Adrenal gland (tissue), 12 donors: Measurements from ENCODE around the gene SLC25A46. TPM values are rescaled to one million over a fixed set of nuclear protein-coding genes. Genes with fewer than 3 reads are reported as not detected.

ENCODE experiments used
- DNase-seq, 7 donors: peaks; one replicate each; pipeline ENCODE4 v3.0.0-alpha.2; 2019 to 2020
- H3K27ac ChIP-seq, 5 donors: fragments of 200-600 bp; sonication (generic) in 4 of 5; 1 replicate in 3 of 5; 2 replicates in 2 of 5; pipeline versions ENCODE4 v1.5.1 to v1.8.0; 2016 to 2020; ENCODE audit warnings: mild to moderate bottlenecking in 1 of 5
- H3K27me3 ChIP-seq: fragments of 200-600 bp; 2 replicates; pipeline ENCODE4 v1.8.0; 2021
- H3K36me3 ChIP-seq, 2 donors: fragments of 200-600 bp; replicated peaks in 1 of 2; 1 replicate in 1 of 2; 2 replicates in 1 of 2; pipeline versions ENCODE4 v1.5.1 to v1.8.0; 2018 to 2022
- H3K4me1 ChIP-seq, 2 donors: fragments of 200-600 bp; replicated peaks in 1 of 2; 1 replicate in 1 of 2; 2 replicates in 1 of 2; pipeline versions ENCODE4 v1.5.1 to v1.8.0; 2018 to 2021
- H3K4me3 ChIP-seq, 4 donors: fragments of 200-600 bp; sonication (generic) in 3 of 4; one replicate each; pipeline ENCODE4 v1.5.1; 2016 to 2018
- H3K9me3 ChIP-seq, 3 donors: fragments of 200-600 bp; sonication (generic) in 1 of 3; replicated peaks in 1 of 3; 1 replicate in 2 of 3; 2 replicates in 1 of 3; pipeline versions ENCODE4 v1.5.1 to v1.8.0; 2016 to 2021
- POLR2A ChIP-seq, 2 donors: fragments of 450-650 bp; IDR thresholded peaks; one replicate each; pipeline ENCODE4 v1.6.1; 2017; ENCODE audit warnings: antibody characterized with exemption in 2 of 2, mild to moderate bottlenecking in 2 of 2, moderate library complexity in 1 of 2
- WGBS, 4 donors: extraction: QIAGEN DNeasy Blood & Tissue Kit in 2 of 4; methylation state at CpG; one replicate each; pipeline versions ENCODE4 v1.1.5 to v1.1.7; 2013 to 2017; 5-methylcytosine and 5-hydroxymethylcytosine counted together
- intact Hi-C, 2 donors: fragments of 100-400 bp; cut with DNase I; formaldehyde crosslinking; loops; one replicate each; pipeline versions ENCODE4 v1.14.1 to v1.15.0; 2022 to 2023
- polyA plus RNA-seq, 3 donors: library from polyadenylated mRNA; stranded (reverse); fragments of 200-250 nt in 2 of 3; fragments of 350-450 nt in 1 of 3; fragmentation: Illumina TruSeq in 1 of 3; extraction: RNeasy Lipid Tissue Mini Kit (QIAGEN cat#74804) in 1 of 3; gene quantifications; one replicate each; pipeline ENCODE4 v1.2.3, GENCODE V29; 2013 to 2014
- total RNA-seq, 9 donors: library from RNA; depleted of rRNA in 4 of 9; stranded (reverse); fragments of >200 nt in 4 of 9; fragments of 120-200 nt in 1 of 9; fragmentation: NEBNext Ultra II Directional in 1 of 9; extraction: Animal tissue kit (Norgen Biotek cat#: 25700) in 1 of 9; gene quantifications; one replicate each; pipeline versions ENCODE4 v1.1.0 to v1.2.4, GENCODE V29; 2013 to 2023
- TF ChIP-seq, protein P1 (sequence below), 6 experiments: fragments of 450-650 bp in 4 of 6; fragments of 200-600 bp in 2 of 6; sonication (generic) in 1 of 6; IDR thresholded peaks; 1 replicate in 5 of 6; 2 replicates in 1 of 6; pipeline versions ENCODE4 v1.5.1 to v1.8.0; 2016 to 2021; ENCODE audit warnings: antibody characterized with exemption in 6 of 6, mild to moderate bottlenecking in 2 of 6, moderate library complexity in 1 of 6
- donor health status: healthy with polysubstance abuse.
- donor health status: Bipolar disorder and iron deficiency.
- donor health status: DM: yes; HTN: yes; CAD: no.
- donor health status: DM: no; HTN: no; CAD: no.
- donor health status: DM: no; HTN: no; CAD: no.
- donor health status: DM: yes; HTN: yes; CAD: no.

SLC25A46 gene
- total and polyA plus RNA-seq, 12 donors = 7.7 to 73.8 (median 53.3) TPM

DNA sequence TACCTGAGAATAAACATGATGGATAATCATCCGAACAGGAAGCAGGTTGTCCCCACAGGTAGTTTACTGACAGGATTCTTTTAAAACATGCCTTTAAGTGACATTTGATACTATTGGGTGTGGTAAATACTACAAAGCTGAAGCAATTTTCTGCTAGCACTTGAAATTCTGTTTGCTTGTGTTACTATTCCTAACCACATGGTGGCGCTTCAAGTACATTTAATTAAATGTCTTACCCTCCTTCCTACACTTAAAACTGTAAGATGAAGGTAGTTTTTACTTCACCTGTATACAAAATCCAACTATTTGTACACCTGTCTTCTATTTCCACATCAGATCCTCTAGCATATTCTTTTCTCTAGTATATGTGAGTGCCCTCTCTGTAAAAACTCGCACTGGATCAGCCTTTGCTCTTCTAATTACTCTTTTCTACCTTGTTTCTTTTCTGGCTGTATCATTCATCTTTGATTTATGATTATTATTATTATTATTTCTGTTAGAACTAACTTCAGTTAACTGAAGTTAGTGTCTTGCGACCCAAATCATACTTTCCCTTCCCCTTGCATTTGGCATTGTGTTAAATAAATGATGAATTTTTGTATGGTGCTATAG is 18.4 kb downstream of the SLC25A46 start:
- Histone ChIP-seq H3K36me3 (peaks cover 0 to 52% of the 10 kb centered on the region in 2 donors), H3K9me3 (no peaks in the 10 kb centered on the region), H3K4me3 (no peak overlapping the region), H3K4me1 (no peaks in the 10 kb centered on the region), H3K27me3 (no peaks in the 10 kb centered on the region), H3K27ac (no peak overlapping the region)
- no peak for TF ChIP-seq POLR2A (IDR thresholded peaks at IDR 0.05)
- TF ChIP-seq, protein P1, sequence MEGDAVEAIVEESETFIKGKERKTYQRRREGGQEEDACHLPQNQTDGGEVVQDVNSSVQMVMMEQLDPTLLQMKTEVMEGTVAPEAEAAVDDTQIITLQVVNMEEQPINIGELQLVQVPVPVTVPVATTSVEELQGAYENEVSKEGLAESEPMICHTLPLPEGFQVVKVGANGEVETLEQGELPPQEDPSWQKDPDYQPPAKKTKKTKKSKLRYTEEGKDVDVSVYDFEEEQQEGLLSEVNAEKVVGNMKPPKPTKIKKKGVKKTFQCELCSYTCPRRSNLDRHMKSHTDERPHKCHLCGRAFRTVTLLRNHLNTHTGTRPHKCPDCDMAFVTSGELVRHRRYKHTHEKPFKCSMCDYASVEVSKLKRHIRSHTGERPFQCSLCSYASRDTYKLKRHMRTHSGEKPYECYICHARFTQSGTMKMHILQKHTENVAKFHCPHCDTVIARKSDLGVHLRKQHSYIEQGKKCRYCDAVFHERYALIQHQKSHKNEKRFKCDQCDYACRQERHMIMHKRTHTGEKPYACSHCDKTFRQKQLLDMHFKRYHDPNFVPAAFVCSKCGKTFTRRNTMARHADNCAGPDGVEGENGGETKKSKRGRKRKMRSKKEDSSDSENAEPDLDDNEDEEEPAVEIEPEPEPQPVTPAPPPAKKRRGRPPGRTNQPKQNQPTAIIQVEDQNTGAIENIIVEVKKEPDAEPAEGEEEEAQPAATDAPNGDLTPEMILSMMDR (IDR thresholded peaks at IDR 0.05) = peak; percentile 49 to 77 (median 58)
- intact Hi-C loops = loop anchor here in 1 of 2 donors (10.0 kb wide), 1 partner anchor 338 kb away; the partner anchor contains the start of gene WDR36
- WGBS, 4 donors = 51 to 57% (median 54%) methylated on average over 4 of the region's 4 CpGs
- DNase-seq = peak in 3 of 7 donors; percentile 7 to 26 (median 14)

DNA sequence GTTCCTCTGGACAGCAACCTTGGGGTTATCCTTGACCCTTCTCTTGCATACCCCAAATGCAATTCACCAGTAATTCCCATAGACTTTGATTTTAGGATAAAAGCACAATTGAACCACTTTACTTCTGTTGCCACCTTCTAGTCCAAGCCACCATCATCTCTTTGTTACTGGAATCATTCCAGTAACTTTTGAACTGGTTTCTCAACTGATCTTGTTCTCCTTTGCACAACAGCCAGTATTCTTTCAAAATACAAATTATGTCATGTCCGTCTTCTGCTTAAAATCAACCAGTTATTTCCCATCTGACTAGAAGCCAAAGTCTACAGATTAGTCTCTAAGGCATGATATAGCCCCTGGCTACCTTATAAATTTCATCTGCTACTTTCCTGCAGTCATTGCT is 21.4 kb downstream of the SLC25A46 start:
- Histone ChIP-seq H3K27ac (no peak overlapping the region), H3K4me3 (no peak overlapping the region), H3K36me3 (peaks cover 0 to 55% of the 10 kb centered on the region in 2 donors), H3K4me1 (no peaks in the 10 kb centered on the region), H3K27me3 (no peaks in the 10 kb centered on the region), H3K9me3 (no peaks in the 10 kb centered on the region)
- intact Hi-C loops = no loop called here
- 86 to 94% (median 90%) methylated on average over 1 of the region's 1 CpG for WGBS, 4 donors
- no peak for DNase-seq
- no peak for TF ChIP-seq POLR2A (IDR thresholded peaks at IDR 0.05)
- TF ChIP-seq, protein P1 (IDR thresholded peaks at IDR 0.05) = no peak

DNA sequence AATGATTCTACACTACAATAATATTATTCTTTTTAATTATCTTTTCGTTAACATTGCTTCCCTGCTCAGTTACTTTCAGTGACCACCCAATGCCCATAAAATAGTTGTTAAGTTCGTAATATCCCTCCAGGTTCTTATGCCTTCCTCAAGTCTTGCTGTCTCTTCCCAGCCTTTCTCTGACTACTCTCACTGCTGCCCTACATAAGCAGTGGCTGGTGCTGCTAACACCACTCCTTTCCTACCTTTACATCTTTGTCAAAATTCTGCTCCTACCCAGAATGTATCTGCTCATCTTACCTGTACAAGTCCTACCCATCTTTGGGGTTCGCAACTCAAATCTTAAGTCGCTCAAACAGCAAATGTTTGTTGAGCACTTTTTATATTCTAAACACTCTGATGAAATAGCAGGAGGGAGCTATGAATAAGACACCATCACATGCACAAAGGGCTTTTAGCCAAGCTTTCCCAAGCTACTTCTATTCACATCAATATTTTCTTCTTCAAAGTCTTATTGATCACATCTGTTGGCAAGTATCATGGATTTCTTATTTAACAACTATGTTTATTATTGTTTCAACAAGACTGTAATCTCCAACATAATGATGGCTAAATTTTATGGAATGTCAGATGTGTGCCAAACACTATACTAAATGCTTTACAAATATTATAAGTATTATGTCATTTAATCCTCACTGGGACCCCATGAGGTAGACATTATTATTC is 29.5 kb downstream of the SLC25A46 start:
- no peak for DNase-seq
- TF ChIP-seq POLR2A (IDR thresholded peaks at IDR 0.05) = no peak
- TF ChIP-seq, protein P1 (IDR thresholded peaks at IDR 0.05) = no peak
- 72 to 78% (median 76%) methylated on average over 4 of the region's 4 CpGs for WGBS, 4 donors
- Histone ChIP-seq H3K36me3 (no peaks in the 10 kb centered on the region), H3K27ac (no peak overlapping the region), H3K4me3 (no peak overlapping the region), H3K27me3 (no peaks in the 10 kb centered on the region), H3K4me1 (no peaks in the 10 kb centered on the region), H3K9me3 (no peaks in the 10 kb centered on the region)
- intact Hi-C loops = no loop called here

DNA sequence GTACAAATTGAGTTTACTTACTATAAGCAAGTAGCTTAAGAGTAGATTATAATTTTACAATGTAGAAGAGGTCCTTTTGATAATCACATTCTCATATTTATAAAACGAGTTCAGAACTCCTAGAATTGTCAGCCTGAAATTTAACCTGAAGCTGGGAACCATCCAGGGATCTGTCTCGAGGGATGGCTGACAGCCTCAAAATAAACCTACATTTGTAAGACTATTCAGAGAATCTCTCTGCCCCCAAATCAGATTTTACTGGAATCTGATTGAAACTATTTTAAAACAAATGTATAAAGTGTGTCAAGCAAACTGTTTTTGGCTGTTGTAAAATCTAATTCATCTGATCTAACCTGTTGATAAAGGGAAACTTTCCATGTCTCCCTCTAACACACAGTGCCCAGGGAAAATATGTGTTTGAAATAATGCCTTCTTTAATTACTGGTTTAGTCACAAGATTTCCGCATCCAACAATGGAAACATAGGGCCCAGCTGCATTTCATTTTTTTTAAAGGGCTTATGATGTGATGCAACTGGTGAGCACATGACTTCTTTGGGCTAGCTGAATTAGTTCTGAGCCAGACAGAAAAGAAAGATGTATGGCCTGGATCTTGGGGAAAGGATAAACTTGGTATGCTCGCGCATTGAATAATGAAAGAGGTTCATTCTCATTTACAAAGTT is 30.3 kb downstream of the SLC25A46 start:
- H3K4me3 ChIP-seq = no peak overlapping the region
- H3K27me3 ChIP-seq = no peaks in the 10 kb centered on the region
- H3K4me1 ChIP-seq = no peaks in the 10 kb centered on the region
- no peak for DNase-seq
- no peak for TF ChIP-seq POLR2A (IDR thresholded peaks at IDR 0.05)
- TF ChIP-seq, protein P1 (IDR thresholded peaks at IDR 0.05) = no peak
- no peak overlapping the region for H3K27ac ChIP-seq
- intact Hi-C loops = no loop called here
- H3K36me3 ChIP-seq = no peaks in the 10 kb centered on the region
- no peaks in the 10 kb centered on the region for H3K9me3 ChIP-seq
- 50 to 60% (median 56%) methylated on average over 5 of the region's 5 CpGs for WGBS, 4 donors
